HL-60/S4 (cell line): ENCODE data around the gene PROM1.

Source experiments
- in situ Hi-C: fragments of 300-500 bp; cut with MboI; formaldehyde crosslinking; loops from 2 replicates; pipeline ENCODE4 v1.14.3; 2022; ENCODE audit warnings: low sequenced_read_pairs

The PROM1 gene

DNA sequence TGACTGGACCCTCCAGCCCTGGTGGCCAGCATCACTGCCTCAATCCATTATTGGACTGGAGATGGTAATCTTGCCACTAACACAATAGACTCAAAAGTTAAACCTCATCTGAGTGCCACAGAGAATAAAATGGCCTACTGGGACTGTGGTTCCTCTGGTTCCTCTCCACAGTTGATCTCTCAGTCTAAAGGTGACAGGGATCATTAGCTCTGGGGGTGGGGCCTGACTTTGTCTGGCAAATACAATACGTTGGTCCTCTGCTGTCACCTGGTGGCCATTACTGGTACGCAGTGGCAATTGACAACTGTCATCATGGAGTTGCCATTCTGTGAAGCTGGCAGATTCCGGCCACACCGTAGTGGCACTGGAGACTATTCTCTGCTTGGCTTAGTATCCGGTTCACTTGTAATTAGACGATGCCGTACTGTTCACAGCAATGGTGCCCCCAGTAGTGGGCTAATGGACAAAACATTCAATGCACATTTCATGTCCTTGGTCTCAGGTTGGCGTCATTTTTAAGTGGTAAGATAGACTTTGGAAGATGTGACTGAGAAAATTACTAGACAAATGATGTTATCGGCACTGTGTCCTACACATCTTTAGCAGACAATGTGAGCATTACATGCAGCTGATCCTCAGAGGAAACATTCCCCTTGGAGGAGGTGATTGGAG, 127.5 kb downstream of the PROM1 start:
- in situ Hi-C loops = loop anchor here (25.0 kb wide), 1 partner anchor 469 kb away; no protein-coding TSS in a partner anchor

DNA sequence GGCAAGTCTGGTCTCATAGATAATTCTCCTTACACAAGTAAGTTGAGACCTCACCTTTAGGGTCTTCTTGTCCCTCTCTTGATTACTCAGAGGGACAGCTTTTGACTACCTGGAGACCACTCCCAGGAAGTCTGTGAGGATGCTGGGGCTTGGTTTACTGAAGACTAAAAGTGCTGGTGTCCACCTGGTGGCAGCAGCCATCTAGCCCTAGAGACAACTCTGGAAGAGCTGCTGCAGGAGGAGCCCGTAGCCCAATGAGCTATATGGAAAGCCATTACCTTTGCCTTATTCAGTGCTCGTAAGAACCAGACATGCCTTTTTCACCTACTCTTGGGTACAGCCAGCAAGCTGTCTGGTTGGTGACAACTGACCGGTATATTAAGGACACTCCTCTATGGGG, 128.2 kb downstream of the PROM1 start:
- in situ Hi-C loops = loop anchor here (25.0 kb wide), 1 partner anchor 468 kb away; no protein-coding TSS in a partner anchor

- in situ Hi-C loops = loop anchor here (5.0 to 25.0 kb wide), 2 partner anchors 146 to 466 kb away; no protein-coding TSS in a partner anchor
Observed at GRCh38 chr4:15953625-15954024, 130.2 kb downstream of the PROM1 start.

DNA sequence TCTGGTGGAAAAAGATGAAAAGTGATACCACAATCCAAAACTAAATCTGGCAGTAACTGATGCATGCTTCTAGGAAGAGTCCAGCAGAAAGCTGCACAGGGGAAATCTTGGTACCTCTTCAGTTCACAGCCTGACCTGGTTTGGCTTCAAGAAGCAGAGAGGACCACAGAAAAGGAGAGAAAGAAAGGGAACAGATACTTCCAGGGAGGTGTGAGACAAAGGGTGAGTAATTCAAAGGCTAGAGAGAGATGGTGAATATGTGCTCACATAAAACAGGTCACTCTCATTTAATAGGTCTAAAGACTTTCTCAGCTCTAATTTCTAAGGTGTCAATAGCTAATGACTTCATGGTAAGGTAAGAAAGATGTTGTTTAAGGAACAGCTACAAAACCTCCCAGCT, 132.0 kb downstream of the PROM1 start:
- in situ Hi-C loops = loop anchor here (5.0 to 25.0 kb wide), 2 partner anchors 144 to 464 kb away; no protein-coding TSS in a partner anchor

- in situ Hi-C loops = no loop called here
Observed at GRCh38 chr4:15948826-15949225, 135.0 kb downstream of the PROM1 start.

DNA sequence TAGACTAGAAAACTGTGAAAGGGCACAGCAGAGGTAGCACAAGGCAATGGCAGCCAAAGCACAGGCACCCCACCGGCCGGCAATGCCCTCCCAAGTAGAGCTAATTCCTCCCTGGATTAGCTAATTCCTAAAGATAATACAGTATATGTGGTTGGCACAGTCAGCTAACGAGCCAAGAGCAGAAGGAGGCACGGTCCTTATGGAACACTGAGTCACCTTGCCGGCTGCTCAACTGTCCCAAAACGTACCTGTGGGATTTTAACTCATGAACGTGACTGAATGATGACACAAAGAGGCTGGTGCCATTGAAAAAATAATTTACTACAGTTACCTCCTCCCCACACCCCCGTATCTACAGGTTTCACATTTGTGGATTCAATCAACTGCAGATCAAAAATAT, 136.1 kb downstream of the PROM1 start:
- in situ Hi-C loops = no loop called here

GRCh38 chr4:15945516-15945915, 138.3 kb downstream of the PROM1 start:
- in situ Hi-C loops = no loop called here

DNA sequence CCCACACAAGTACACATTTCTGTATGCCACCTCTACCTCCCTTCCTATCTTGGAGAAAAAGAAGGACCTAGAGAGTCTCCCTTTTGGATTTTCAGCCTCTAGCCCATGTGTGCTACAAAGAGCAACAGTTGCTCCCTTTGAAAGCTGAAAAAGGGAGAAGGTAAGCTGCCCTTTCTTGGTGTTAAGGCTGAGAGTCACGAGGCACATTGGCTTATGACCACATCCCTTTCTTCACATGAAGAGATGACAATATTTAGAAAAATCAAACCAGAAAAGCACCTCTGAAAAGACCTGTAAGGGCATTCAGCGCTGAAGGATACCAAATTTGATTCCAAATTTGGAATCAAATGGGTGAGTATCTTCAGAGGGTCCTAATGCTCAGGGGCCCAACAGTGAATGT, 138.9 kb downstream of the PROM1 start:
- in situ Hi-C loops = no loop called here

DNA sequence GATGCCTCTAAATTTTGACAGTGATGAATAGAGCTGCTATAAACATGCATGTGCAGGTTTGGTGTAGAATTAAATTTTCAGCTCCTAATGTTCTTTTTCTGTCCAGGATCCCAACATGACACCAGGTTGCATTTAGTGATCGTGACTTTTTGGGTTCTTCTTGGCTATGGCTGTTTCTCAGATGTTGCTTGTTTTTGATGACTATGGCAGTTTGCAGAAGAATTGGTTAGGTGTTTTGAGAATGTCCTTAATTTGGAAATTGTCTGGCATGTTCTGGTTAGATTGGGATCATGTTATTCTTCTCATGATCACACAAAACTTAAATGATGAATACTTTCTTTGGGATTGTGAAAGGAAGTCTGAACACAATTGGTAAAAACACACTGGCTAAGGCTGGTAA, 141.5 kb downstream of the PROM1 start:
- in situ Hi-C loops = no loop called here

GRCh38 chr4:15938640-15939039, 145.2 kb downstream of the PROM1 start, which contains the start of gene FGFBP1:
TSS of gene FGFBP1 (minus strand) at chr4:15938740. CDS start at chr4:15936632, 2,108 bp downstream.
- in situ Hi-C loops = no loop called here

GRCh38 chr4:15938182-15938581, 145.6 kb downstream of the PROM1 start:
- in situ Hi-C loops = no loop called here

DNA sequence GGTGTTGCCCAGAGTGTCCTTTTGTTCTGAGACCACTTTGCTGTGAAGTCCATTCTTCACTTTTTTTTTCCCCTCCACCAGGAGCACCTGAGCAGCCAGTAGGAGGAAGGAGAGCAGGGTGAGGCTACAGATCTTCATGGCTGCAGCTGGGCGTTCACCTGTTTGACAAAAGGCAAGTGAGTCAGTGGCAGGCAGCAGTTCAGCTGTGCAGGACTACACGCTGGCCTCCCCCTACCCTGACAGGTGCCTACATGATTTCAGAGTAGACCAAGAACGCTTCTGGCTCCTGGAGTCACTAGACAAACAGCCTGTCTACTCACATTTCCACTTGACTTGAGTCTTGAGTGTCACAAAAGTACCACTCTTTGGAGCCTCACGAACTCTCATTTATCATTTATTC, 147.3 kb downstream of the PROM1 start:
- in situ Hi-C loops = no loop called here

DNA sequence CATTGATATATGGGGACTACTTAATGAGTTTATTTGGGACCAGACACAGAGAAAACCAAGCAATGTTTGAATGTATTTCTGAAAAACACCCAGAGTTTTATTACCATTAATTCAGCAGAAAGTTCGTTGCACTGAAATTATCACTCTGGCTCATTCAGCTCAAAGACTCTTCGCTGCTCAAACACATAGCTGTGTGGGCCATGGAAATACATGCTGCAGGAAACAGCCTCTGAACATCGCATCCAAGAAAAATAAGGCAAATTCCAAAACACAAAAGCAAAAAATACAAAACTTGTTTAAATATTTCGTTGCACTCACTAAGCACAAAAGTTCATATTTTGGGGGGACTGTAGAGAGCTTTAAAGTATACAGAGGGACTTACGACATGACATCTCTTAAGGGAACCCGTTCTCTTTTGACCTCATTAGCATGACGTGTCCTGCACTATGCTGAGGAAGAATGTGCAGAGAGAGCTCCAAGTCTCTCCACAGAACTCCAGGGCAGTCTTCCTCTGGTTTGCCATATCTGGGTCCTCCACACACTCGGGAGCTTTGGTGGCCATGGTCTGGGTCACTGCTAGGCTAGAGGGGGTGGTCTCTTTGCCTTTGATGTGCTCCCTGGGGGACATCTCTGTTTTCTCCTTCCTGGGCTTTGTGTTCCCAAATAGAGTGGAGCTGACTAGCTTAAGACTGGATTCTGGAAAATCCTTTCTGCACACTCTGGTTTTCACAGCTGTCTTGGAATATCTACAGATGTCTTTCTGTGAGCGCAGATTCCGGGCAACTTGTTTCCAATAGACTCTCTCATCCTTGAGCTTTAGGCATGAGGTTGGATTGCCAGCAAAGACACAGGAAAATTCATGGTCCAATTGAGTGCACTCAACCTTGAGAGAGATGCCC, 148.1 kb downstream of the PROM1 start:
- in situ Hi-C loops = no loop called here

DNA sequence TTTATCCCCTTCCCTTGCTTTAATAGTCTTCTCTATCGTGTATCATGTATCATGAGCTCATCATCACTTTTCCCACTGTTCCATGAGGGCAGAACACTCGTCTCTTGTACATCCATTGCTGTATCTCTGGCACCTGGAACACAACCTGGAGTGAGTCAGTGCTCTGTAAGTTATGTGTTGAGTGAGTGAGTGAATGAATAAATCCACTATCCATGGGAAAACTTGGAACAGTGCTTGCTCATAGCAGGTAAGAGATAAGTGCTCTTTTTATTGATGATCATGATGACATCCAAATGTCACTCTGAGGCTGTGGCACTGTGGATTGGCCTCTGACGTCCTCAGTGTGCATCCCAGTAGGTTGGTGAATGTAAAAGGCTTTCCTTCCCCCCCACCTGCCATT, 149.6 kb downstream of the PROM1 start:
- in situ Hi-C loops = no loop called here

DNA sequence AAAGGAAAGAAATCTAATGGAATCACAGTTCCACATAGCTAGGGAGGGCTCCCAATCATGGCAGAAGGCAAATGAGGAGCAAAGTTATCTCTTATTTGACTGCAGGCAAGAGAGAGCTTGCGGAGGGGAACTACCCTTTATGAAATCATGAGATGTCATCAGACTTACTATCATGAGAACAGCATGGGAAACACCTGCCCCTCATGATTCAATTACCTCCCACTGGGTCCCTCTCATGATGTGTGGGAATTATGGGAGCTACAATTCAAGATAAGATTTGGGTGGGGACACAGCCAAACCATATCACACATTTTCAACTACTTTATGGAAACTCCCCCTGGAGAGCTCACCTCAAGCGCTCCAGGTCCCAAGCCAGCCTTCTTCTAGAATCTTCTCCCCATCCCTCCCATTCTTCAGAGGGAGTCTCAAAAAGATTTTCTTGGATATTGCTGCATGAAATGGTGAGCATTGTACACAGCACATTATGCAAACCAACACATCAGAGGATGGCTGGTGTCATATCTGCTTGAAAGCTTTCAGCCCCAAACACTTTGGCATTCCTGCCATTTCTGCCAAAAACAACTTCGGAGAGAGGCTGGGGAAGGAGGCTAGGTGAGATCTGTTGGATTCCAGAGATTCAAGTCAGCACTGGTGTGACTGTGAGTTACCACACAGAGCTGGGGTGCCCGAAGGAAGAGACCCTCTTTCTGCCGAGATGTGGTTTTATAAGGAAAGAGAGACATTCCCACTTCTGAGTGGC, 152.2 kb downstream of the PROM1 start:
- in situ Hi-C loops = no loop called here

DNA sequence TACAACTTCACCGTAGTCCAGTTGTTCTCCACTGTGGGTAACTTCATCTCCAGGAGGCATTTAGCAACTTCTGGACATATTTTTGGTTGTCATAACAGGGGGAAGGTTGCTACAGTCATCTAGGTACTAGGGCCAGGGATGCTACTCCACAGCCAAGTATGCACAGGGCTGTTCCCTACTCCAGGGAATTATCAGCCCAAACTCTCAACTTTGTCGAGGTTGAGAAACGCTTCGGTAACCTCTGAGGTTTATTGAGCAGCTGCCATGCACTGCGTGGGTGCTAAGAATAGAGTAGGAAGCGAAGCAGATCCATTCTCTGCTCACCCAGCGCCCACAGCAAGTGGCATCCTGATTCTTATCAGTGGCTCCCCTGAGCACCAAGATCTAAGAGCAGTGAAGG, 153.5 kb downstream of the PROM1 start:
- in situ Hi-C loops = no loop called here

DNA sequence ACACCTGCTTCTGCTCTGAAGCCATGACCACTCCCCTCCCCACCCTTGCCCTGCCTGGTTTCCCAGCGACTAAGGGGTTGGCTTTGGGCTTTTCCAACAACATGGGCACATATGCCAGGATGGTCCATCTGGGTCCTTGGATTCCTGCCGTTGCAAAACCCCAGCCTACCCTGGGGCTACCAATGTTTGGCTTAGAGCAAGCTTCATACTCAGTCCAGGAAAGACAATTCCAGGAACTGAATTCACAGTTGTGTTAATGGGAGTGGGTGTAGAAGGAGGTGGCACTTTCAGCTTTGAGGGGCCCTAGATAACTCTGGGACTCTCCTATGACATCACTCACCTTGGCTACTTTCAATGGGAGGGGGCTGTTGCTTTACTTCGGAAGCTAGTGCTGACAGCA, 154.3 kb downstream of the PROM1 start:
- in situ Hi-C loops = no loop called here

DNA sequence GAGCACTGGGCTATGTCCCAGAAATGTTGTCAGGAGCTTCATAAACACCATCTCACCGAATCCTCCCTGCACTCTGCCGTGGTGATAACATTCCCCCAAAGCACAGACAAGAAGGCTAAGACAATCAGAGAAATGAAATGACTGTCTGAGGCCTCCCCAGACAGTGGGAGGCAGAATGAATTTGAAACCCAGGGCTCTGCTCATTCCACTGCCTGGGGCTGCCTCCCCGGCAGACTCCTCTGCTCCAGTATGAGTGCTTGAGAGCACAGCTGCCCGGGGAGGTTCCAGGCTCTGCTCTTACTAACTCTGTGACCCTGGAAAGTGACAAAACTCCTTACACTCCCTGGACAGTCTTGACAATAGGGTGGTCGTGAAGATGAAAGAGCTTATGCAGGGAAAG, 154.9 kb downstream of the PROM1 start:
- in situ Hi-C loops = no loop called here

- in situ Hi-C loops = no loop called here
Observed at GRCh38 chr4:15926486-15926885, 157.3 kb downstream of the PROM1 start.

DNA sequence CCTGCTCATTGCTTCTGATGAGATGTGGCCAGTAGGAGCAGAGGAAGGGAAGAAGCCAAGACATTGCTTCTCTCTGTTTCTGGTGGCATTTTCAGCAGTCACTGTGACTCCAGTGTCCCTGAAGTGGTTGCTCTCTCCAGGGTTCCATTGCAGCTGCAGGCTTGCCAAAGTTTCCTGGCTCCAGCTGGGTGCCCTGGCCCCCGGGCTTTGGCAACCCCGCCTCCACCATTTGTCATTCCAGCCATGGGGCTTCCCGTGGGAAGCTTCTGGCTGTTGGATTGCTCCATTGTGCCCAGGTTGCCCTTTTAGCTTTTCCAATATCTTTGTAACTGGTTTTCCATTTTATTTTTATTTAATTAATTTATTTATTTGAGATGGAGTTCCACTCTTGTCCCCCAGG, 158.0 kb downstream of the PROM1 start:
- in situ Hi-C loops = no loop called here

- in situ Hi-C loops = no loop called here
Observed at GRCh38 chr4:15921592-15921932, 162.3 kb downstream of the PROM1 start.
